Loucy (cell line): Measurements from ENCODE around the gene ADAMTS13.

Source experiments
- H2AFZ ChIP-seq: fragments of 200-600 bp; sonication (generic); 2 replicates; pipeline ENCODE4 v1.6.0; 2016; ENCODE audit warnings: antibody characterized with exemption, mild to moderate bottlenecking, low read length, moderate library complexity
- H3F3A ChIP-seq: fragments of 200-600 bp; 2 replicates; pipeline ENCODE4 v1.6.0; 2016; ENCODE audit warnings: antibody characterized with exemption, low read depth, mild to moderate bottlenecking
- H3K27me3 ChIP-seq: fragments of 200-600 bp; sonication (generic); 2 replicates; pipeline ENCODE4 v1.6.1; 2014; ENCODE audit warnings: low read length, mild to moderate bottlenecking; ENCODE audit not compliant: insufficient read depth, poor library complexity, severe bottlenecking
- H3K36me3 ChIP-seq: fragments of 200-600 bp; sonication (generic); 2 replicates; pipeline ENCODE4 v1.6.1; 2016; ENCODE audit warnings: low read length; ENCODE audit not compliant: insufficient read depth
- H3K4me1 ChIP-seq: fragments of 200-600 bp; sonication (generic); 2 replicates; pipeline ENCODE4 v1.5.1; 2014; ENCODE audit warnings: low read length, mild to moderate bottlenecking; ENCODE audit not compliant: insufficient read depth, poor library complexity, severe bottlenecking
- H3K4me2 ChIP-seq: fragments of 200-600 bp; sonication (generic); 2 replicates; pipeline ENCODE4 v1.6.0; 2014; ENCODE audit warnings: antibody characterized with exemption, low read length, low read depth, mild to moderate bottlenecking; ENCODE audit not compliant: poor library complexity, severe bottlenecking
- H3K4me3 ChIP-seq: fragments of 200-600 bp; sonication (generic); 2 replicates; pipeline ENCODE4 v1.5.1; 2014; ENCODE audit warnings: low read length, mild to moderate bottlenecking, mixed read lengths; ENCODE audit not compliant: poor library complexity, severe bottlenecking
- H3K79me2 ChIP-seq: fragments of 200-600 bp; sonication (generic); 2 replicates; pipeline ENCODE4 v1.6.1; 2014; ENCODE audit warnings: low read length; ENCODE audit not compliant: insufficient read depth
- H3K9ac ChIP-seq: fragments of 200-600 bp; sonication (generic); 2 replicates; pipeline ENCODE4 v1.6.0; 2014; ENCODE audit warnings: mild to moderate bottlenecking, low read depth, low read length, moderate library complexity; ENCODE audit not compliant: poor library complexity, severe bottlenecking
- H3K9me2 ChIP-seq: fragments of 200-600 bp; sonication (generic); replicated peaks from 2 replicates; pipeline ENCODE4 v1.6.1; 2016; ENCODE audit warnings: low read depth, low read length, mixed read lengths
- H3K9me3 ChIP-seq: fragments of 200-600 bp; sonication (generic); 2 replicates; pipeline ENCODE4 v1.6.1; 2014; ENCODE audit warnings: mild to moderate bottlenecking, antibody characterized with exemption, low read length, low read depth; ENCODE audit not compliant: insufficient read depth
- H4K20me1 ChIP-seq: fragments of 200-600 bp; sonication (generic); 2 replicates; pipeline ENCODE4 v1.6.0; 2014; ENCODE audit warnings: antibody characterized with exemption, low read length, mild to moderate bottlenecking; ENCODE audit not compliant: insufficient read depth, poor library complexity, severe bottlenecking
- EZH2phosphoT487 ChIP-seq: fragments of 200-600 bp; IDR thresholded peaks from 2 replicates; pipeline ENCODE4 v1.6.1; 2018; ENCODE audit warnings: antibody characterized with exemption, mild to moderate bottlenecking, moderate library complexity, borderline replicate concordance
- TF ChIP-seq, protein P1 (sequence below): fragments of 200-600 bp; sonication (generic); conservative IDR thresholded peaks from 2 replicates; pipeline ENCODE4 v1.5.1; 2014; ENCODE audit warnings: mild to moderate bottlenecking, antibody characterized with exemption, low read length

The ADAMTS13 gene

DNA sequence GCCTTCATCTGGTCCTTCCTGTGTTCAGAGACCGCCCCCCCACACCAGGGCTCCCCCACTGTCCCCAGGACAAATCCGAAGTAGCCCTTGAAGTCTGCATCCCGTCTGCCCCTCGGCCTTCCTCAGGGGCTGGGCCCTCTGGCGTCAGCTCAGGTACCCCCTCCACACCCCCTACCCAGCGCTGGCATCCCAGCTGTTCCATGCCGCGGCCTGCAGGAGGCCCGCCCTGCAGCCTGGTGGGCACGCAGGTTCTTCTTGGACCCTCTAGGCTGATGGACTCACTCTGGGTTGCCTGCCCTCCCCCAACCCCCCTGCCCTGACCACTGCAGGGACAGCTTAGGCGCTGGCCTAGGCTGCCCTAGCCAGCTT lies 50.1 kb downstream of the ADAMTS13 start:
- Histone ChIP-seq H3K4me1 (peaks cover 43% of the 10 kb centered on the region), H3K27me3 (no peaks in the 10 kb centered on the region)

DNA sequence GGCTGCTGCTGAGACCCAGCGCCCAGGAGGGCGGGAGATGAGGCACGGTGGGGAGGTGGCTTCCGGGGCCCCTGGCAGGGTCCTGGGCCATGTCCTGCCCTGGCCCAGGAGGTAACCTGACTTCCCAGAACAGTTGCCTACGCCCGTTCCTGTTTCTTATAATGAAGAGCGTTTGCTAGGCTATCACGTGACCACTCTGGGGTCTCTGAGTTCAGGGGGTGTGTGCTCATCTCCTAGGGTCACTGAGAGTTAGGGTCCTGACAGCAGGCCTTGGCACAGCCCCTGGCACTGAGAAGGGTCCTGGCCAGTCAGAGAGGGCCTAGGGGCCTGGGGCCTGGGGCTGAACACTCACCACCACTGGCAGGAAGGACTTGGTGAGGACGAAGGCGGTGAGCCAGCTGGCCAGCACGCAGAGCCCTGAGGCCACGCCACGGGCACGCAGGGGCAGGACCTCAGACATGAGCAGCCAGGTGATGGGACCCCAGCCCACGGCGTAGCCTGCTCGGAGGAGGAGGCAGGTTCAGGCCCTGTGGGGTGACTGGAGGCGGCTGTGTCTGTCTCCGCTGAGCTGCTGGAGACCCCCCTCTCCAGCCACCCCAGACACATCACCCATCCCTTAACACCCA lies 50.7 kb downstream of the ADAMTS13 start:
- H3K36me3 ChIP-seq: no peaks in the 10 kb centered on the region

More for the DNA sequence above, 50.1 kb downstream of the ADAMTS13 start:
- Histone ChIP-seq H3K79me2 (peaks cover 19% of the 10 kb centered on the region), H3F3A (peaks cover 12% of the 10 kb centered on the region), H3K4me3 (no peak overlapping the region), H3K4me2 (no peak overlapping the region), H3K9me2 (no peaks in the 10 kb centered on the region), H3K9ac (peak overlapping the region; percentile 57), H2AFZ (no peak overlapping the region), H3K36me3 (no peaks in the 10 kb centered on the region), H3K9me3 (no peaks in the 10 kb centered on the region), H4K20me1 (no peaks in the 10 kb centered on the region)
- no peak for TF ChIP-seq EZH2phosphoT487
- TF ChIP-seq, protein P1, sequence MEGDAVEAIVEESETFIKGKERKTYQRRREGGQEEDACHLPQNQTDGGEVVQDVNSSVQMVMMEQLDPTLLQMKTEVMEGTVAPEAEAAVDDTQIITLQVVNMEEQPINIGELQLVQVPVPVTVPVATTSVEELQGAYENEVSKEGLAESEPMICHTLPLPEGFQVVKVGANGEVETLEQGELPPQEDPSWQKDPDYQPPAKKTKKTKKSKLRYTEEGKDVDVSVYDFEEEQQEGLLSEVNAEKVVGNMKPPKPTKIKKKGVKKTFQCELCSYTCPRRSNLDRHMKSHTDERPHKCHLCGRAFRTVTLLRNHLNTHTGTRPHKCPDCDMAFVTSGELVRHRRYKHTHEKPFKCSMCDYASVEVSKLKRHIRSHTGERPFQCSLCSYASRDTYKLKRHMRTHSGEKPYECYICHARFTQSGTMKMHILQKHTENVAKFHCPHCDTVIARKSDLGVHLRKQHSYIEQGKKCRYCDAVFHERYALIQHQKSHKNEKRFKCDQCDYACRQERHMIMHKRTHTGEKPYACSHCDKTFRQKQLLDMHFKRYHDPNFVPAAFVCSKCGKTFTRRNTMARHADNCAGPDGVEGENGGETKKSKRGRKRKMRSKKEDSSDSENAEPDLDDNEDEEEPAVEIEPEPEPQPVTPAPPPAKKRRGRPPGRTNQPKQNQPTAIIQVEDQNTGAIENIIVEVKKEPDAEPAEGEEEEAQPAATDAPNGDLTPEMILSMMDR: no peak

DNA sequence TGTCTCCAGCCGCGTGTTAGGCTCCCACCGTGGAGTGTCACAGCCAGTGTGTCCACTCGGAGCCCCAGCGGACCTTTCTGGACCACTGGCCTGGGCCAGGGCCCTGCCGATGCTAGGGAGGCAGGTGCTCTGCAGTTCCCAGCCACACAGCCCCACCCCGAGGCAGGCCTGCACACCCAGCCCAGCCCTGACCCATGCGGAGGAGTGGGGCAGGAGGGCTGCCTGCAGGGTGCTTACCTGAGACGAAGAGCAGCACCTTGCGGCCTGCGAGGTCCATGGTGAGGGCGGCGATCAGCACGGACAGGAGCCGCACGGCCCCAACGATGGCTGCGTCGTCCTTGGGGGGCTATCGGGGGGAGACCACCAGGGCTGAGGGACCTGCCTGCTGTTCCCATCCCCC lies 51.6 kb downstream of the ADAMTS13 start:
- Histone ChIP-seq H3K4me2 (peak overlapping the region; percentile 97), H3K9ac (peak overlapping the region; percentile 57), H3K9me3 (no peaks in the 10 kb centered on the region), H3K36me3 (no peaks in the 10 kb centered on the region), H3F3A (peaks cover 12% of the 10 kb centered on the region), H3K27me3 (no peaks in the 10 kb centered on the region), H3K9me2 (no peaks in the 10 kb centered on the region), H3K4me1 (peaks cover 56% of the 10 kb centered on the region), H3K79me2 (peaks cover 34% of the 10 kb centered on the region), H3K4me3 (peak overlapping the region; percentile 52), H4K20me1 (no peaks in the 10 kb centered on the region), H2AFZ (no peak overlapping the region)
- TF ChIP-seq EZH2phosphoT487: no peak
- TF ChIP-seq, protein P1: no peak

More for the DNA sequence above, 50.7 kb downstream of the ADAMTS13 start:
- H4K20me1 ChIP-seq: no peaks in the 10 kb centered on the region
- peaks cover 48% of the 10 kb centered on the region for H3K4me1 ChIP-seq
- H3K4me2 ChIP-seq: peak overlapping the region; percentile 97
- peaks cover 12% of the 10 kb centered on the region for H3F3A ChIP-seq
- no peak overlapping the region for H2AFZ ChIP-seq
- H3K9me2 ChIP-seq: no peaks in the 10 kb centered on the region
- peaks cover 25% of the 10 kb centered on the region for H3K79me2 ChIP-seq
- no peak overlapping the region for H3K4me3 ChIP-seq
- H3K27me3 ChIP-seq: no peaks in the 10 kb centered on the region
- no peak for TF ChIP-seq EZH2phosphoT487
- TF ChIP-seq, protein P1: no peak
- H3K9ac ChIP-seq: peak overlapping the region; percentile 57
- no peaks in the 10 kb centered on the region for H3K9me3 ChIP-seq
